ENCODE measurements around the gene KMO.

KMO gene

GRCh38 chr1:241519308-241520079 is 12.7 kb upstream of the KMO start, which contains the start of gene FH:
Gene FH, minus strand, starts transcription at chr1:241519755. Its CDS starts 33 bp downstream, at chr1:241519722.
- peak within 1 kb of the TSS; percentile 68 for H2BK120ac ChIP-seq (ENCODE audit: low read depth, low read length)
- H3K4ac ChIP-seq (ENCODE audit: low read depth in 1 of 2, low read length in 2 of 2): peak within 1 kb of the TSS; percentile 46 to 59
- H3K18ac ChIP-seq (ENCODE audit: low read depth in 1 of 2, low read length in 2 of 2): peak within 1 kb of the TSS; percentile 87
- peaks cover 2% of the 10 kb centered on the region for H3K4me1 ChIP-seq (ENCODE audit: control insufficient read depth, insufficient read depth, low read depth, low read length)
- no peak within 1 kb of the TSS for H2BK12ac ChIP-seq (ENCODE audit: low read length in 2 of 2)
- H3K4me3 ChIP-seq (ENCODE audit: insufficient read depth in 1 of 2, low read depth in 1 of 2, low read length in 2 of 2): peak within 1 kb of the TSS; percentile 85 to 93
- no peak within 1 kb of the TSS for H3K27ac ChIP-seq (ENCODE audit: low read length, poor library complexity, severe bottlenecking)
- no peaks in the 10 kb centered on the region for H3K9me3 ChIP-seq (ENCODE audit: control insufficient read depth, low read length)
- no peak within 1 kb of the TSS for H2BK5ac ChIP-seq (ENCODE audit: low read depth, low read length, poor library complexity, severe bottlenecking)
- peak within 1 kb of the TSS; percentile 45 to 80 for H3K14ac ChIP-seq (ENCODE audit: low read length in 2 of 2)
- peaks cover 0 to 14% of the 10 kb centered on the region in 2 experiments for H3K27me3 ChIP-seq (ENCODE audit: control insufficient read depth in 1 of 2, insufficient read depth in 1 of 2, low read length in 2 of 2)
- H2AFZ ChIP-seq (ENCODE audit: low read depth, low read length): peak within 1 kb of the TSS; percentile 91
- H2AK5ac ChIP-seq (ENCODE audit: low read length, severe bottlenecking): no peak within 1 kb of the TSS
- peak within 1 kb of the TSS; percentile 90 for H3K9ac ChIP-seq (ENCODE audit: low read length)
- peak within 1 kb of the TSS; percentile 17 for H4K8ac ChIP-seq (ENCODE audit: low read length)
- peak within 1 kb of the TSS; percentile 82 for H3K4me2 ChIP-seq (ENCODE audit: low read length, poor library complexity, severe bottlenecking)
- H4K91ac ChIP-seq (ENCODE audit: low read length): peak within 1 kb of the TSS; percentile 87
- H3K79me1 ChIP-seq (replicated peaks; ENCODE audit: low read length, poor library complexity, severe bottlenecking): peaks cover 8% of the 10 kb centered on the region
- H3K23ac ChIP-seq (ENCODE audit: low read length in 2 of 2): peak within 1 kb of the TSS in 1 of 2 experiments; percentile 48
- under 1% methylated on average over 60 of the region's 70 CpGs for WGBS
- H2BK15ac ChIP-seq (ENCODE audit: low read depth, poor library complexity, severe bottlenecking): peak within 1 kb of the TSS; percentile 48
- H3K36me3 ChIP-seq (ENCODE audit: control insufficient read depth in 1 of 2, insufficient read depth in 2 of 2, low read depth in 1 of 2, low read length in 2 of 2): peaks cover 0 to 10% of the 10 kb centered on the region in 2 experiments
- DNase-seq: peak; percentile 99

- no peak overlapping the region for H2BK12ac ChIP-seq (ENCODE audit: low read length in 2 of 2)
- no peak overlapping the region for H2AFZ ChIP-seq (ENCODE audit: low read depth, low read length)
- peak overlapping the region in 1 of 2 experiments; percentile 85 for H3K4me3 ChIP-seq (ENCODE audit: insufficient read depth in 1 of 2, low read depth in 1 of 2, low read length in 2 of 2)
- no peak overlapping the region for H2BK15ac ChIP-seq (ENCODE audit: low read depth, poor library complexity, severe bottlenecking)
- H4K91ac ChIP-seq (ENCODE audit: low read length): no peak overlapping the region
- peaks cover 0 to 9% of the 10 kb centered on the region in 2 experiments for H3K36me3 ChIP-seq (ENCODE audit: control insufficient read depth in 1 of 2, insufficient read depth in 2 of 2, low read depth in 1 of 2, low read length in 2 of 2)
- no peak overlapping the region for H3K14ac ChIP-seq (ENCODE audit: low read length in 2 of 2)
- peaks cover 0 to 14% of the 10 kb centered on the region in 2 experiments for H3K27me3 ChIP-seq (ENCODE audit: control insufficient read depth in 1 of 2, insufficient read depth in 1 of 2, low read length in 2 of 2)
- no peak overlapping the region for H3K4me2 ChIP-seq (ENCODE audit: low read length, poor library complexity, severe bottlenecking)
- no peak overlapping the region for H3K23ac ChIP-seq (ENCODE audit: low read length in 2 of 2)
- no peak overlapping the region for H2BK5ac ChIP-seq (ENCODE audit: low read depth, low read length, poor library complexity, severe bottlenecking)
- no peak overlapping the region for H2BK120ac ChIP-seq (ENCODE audit: low read depth, low read length)
- H4K8ac ChIP-seq (ENCODE audit: low read length): no peak overlapping the region
- H3K4ac ChIP-seq (ENCODE audit: low read depth in 1 of 2, low read length in 2 of 2): no peak overlapping the region
- H3K18ac ChIP-seq (ENCODE audit: low read depth in 1 of 2, low read length in 2 of 2): no peak overlapping the region
- H3K9ac ChIP-seq (ENCODE audit: low read length): peak overlapping the region; percentile 90
- no CpG with 5 or more reads among the region's 6 CpGs for WGBS
- DNase-seq: no peak
- H3K4me1 ChIP-seq (ENCODE audit: control insufficient read depth, insufficient read depth, low read depth, low read length): peaks cover 1% of the 10 kb centered on the region
- no peak overlapping the region for H3K27ac ChIP-seq (ENCODE audit: low read length, poor library complexity, severe bottlenecking)
- H3K9me3 ChIP-seq (ENCODE audit: control insufficient read depth, low read length): no peaks in the 10 kb centered on the region
- H3K79me1 ChIP-seq (replicated peaks; ENCODE audit: low read length, poor library complexity, severe bottlenecking): peaks cover 6% of the 10 kb centered on the region
- no peak overlapping the region for H2AK5ac ChIP-seq (ENCODE audit: low read length, severe bottlenecking)
Measured at GRCh38 chr1:241520080-241520465, 12.1 kb upstream of the KMO start.

GRCh38 chr1:241521718-241522117 is 10.5 kb upstream of the KMO start:
- no peak overlapping the region for H3K4me3 ChIP-seq (ENCODE audit: insufficient read depth in 1 of 2, low read depth in 1 of 2, low read length in 2 of 2)
- peaks cover 2% of the 10 kb centered on the region for H3K79me1 ChIP-seq (replicated peaks; ENCODE audit: low read length, poor library complexity, severe bottlenecking)
- H4K8ac ChIP-seq (ENCODE audit: low read length): no peak overlapping the region
- H2BK15ac ChIP-seq (ENCODE audit: low read depth, poor library complexity, severe bottlenecking): no peak overlapping the region
- WGBS: 83% methylated on average over 1 of the region's 2 CpGs
- H2BK120ac ChIP-seq (ENCODE audit: low read depth, low read length): no peak overlapping the region
- H3K27me3 ChIP-seq (ENCODE audit: control insufficient read depth in 1 of 2, insufficient read depth in 1 of 2, low read length in 2 of 2): peaks cover 0 to 14% of the 10 kb centered on the region in 2 experiments
- no peak overlapping the region for H4K91ac ChIP-seq (ENCODE audit: low read length)
- H3K9ac ChIP-seq (ENCODE audit: low read length): no peak overlapping the region
- H2BK12ac ChIP-seq (ENCODE audit: low read length in 2 of 2): no peak overlapping the region
- H2BK5ac ChIP-seq (ENCODE audit: low read depth, low read length, poor library complexity, severe bottlenecking): no peak overlapping the region
- DNase-seq: no peak
- H2AK5ac ChIP-seq (ENCODE audit: low read length, severe bottlenecking): no peak overlapping the region
- H3K9me3 ChIP-seq (ENCODE audit: control insufficient read depth, low read length): no peaks in the 10 kb centered on the region
- no peaks in the 10 kb centered on the region for H3K4me1 ChIP-seq (ENCODE audit: control insufficient read depth, insufficient read depth, low read depth, low read length)
- no peak overlapping the region for H3K4me2 ChIP-seq (ENCODE audit: low read length, poor library complexity, severe bottlenecking)
- H2AFZ ChIP-seq (ENCODE audit: low read depth, low read length): no peak overlapping the region
- H3K4ac ChIP-seq (ENCODE audit: low read depth in 1 of 2, low read length in 2 of 2): no peak overlapping the region
- no peaks in the 10 kb centered on the region for H3K36me3 ChIP-seq (ENCODE audit: control insufficient read depth in 1 of 2, insufficient read depth in 2 of 2, low read depth in 1 of 2, low read length in 2 of 2)
- H3K23ac ChIP-seq (ENCODE audit: low read length in 2 of 2): no peak overlapping the region
- H3K18ac ChIP-seq (ENCODE audit: low read depth in 1 of 2, low read length in 2 of 2): no peak overlapping the region
- H3K14ac ChIP-seq (ENCODE audit: low read length in 2 of 2): no peak overlapping the region
- H3K27ac ChIP-seq (ENCODE audit: low read length, poor library complexity, severe bottlenecking): no peak overlapping the region

- no peak overlapping the region for H3K23ac ChIP-seq (ENCODE audit: low read length in 2 of 2)
- no peak overlapping the region for H3K4me3 ChIP-seq (ENCODE audit: insufficient read depth in 1 of 2, low read depth in 1 of 2, low read length in 2 of 2)
- H3K18ac ChIP-seq (ENCODE audit: low read depth in 1 of 2, low read length in 2 of 2): no peak overlapping the region
- H3K4me1 ChIP-seq (ENCODE audit: control insufficient read depth, insufficient read depth, low read depth, low read length): no peaks in the 10 kb centered on the region
- no peak for DNase-seq
- no peaks in the 10 kb centered on the region for H3K79me1 ChIP-seq (replicated peaks; ENCODE audit: low read length, poor library complexity, severe bottlenecking)
- 31% methylated on average over 2 of the region's 3 CpGs for WGBS
- peaks cover 0 to 14% of the 10 kb centered on the region in 2 experiments for H3K27me3 ChIP-seq (ENCODE audit: control insufficient read depth in 1 of 2, insufficient read depth in 1 of 2, low read length in 2 of 2)
- H3K4ac ChIP-seq (ENCODE audit: low read depth in 1 of 2, low read length in 2 of 2): no peak overlapping the region
- H3K4me2 ChIP-seq (ENCODE audit: low read length, poor library complexity, severe bottlenecking): no peak overlapping the region
- H3K27ac ChIP-seq (ENCODE audit: low read length, poor library complexity, severe bottlenecking): no peak overlapping the region
- no peak overlapping the region for H2BK5ac ChIP-seq (ENCODE audit: low read depth, low read length, poor library complexity, severe bottlenecking)
- no peak overlapping the region for H2BK12ac ChIP-seq (ENCODE audit: low read length in 2 of 2)
- H2AK5ac ChIP-seq (ENCODE audit: low read length, severe bottlenecking): no peak overlapping the region
- H2BK15ac ChIP-seq (ENCODE audit: low read depth, poor library complexity, severe bottlenecking): no peak overlapping the region
- no peak overlapping the region for H4K8ac ChIP-seq (ENCODE audit: low read length)
- H3K9me3 ChIP-seq (ENCODE audit: control insufficient read depth, low read length): no peaks in the 10 kb centered on the region
- H3K9ac ChIP-seq (ENCODE audit: low read length): no peak overlapping the region
- no peaks in the 10 kb centered on the region for H3K36me3 ChIP-seq (ENCODE audit: control insufficient read depth in 1 of 2, insufficient read depth in 2 of 2, low read depth in 1 of 2, low read length in 2 of 2)
- H2AFZ ChIP-seq (ENCODE audit: low read depth, low read length): no peak overlapping the region
- no peak overlapping the region for H2BK120ac ChIP-seq (ENCODE audit: low read depth, low read length)
- H3K14ac ChIP-seq (ENCODE audit: low read length in 2 of 2): no peak overlapping the region
- no peak overlapping the region for H4K91ac ChIP-seq (ENCODE audit: low read length)
Measured at GRCh38 chr1:241525026-241525425, 7.2 kb upstream of the KMO start.

Measured in mesenchymal stem cell (in vitro differentiated cells and primary cell).